SK-N-SH (cell line): Measurements from ENCODE around the gene CAMK2D. TPM values are rescaled to one million over a fixed set of nuclear protein-coding genes. Genes with fewer than 3 reads are reported as not detected.

ENCODE experiments used
- CTCF ChIA-PET: fragments of 300-600, 350-600 bp; formaldehyde crosslinking; extraction: SDS; loops from one replicate; lab custom pipeline; 2021; lab: Yijun Ruan, JAX
- POLR2A ChIA-PET: fragments of 350-600 bp; sonication (Branson Sonifier 250); formaldehyde crosslinking; extraction: SDS; loops from one replicate; lab custom pipeline; 2020; ENCODE audit warnings: antibody characterized with exemption, inconsistent platforms; lab: Yijun Ruan, JAX
- DNase-seq: peaks from one replicate; pipeline ENCODE4 v3.0.0; 2012
- H2AFZ ChIP-seq: fragments of 200-600 bp; sonication (generic); 2 replicates; pipeline ENCODE4 v1.8.1; 2016; ENCODE audit warnings: antibody characterized with exemption, mild to moderate bottlenecking, low read depth
- H3F3A ChIP-seq: fragments of 200-600 bp; sonication (generic); replicated peaks from 2 replicates; pipeline ENCODE3; 2016; ENCODE audit warnings: antibody characterized with exemption, mild to moderate bottlenecking; ENCODE audit not compliant: insufficient read depth
- H3K27ac ChIP-seq, 2 experiments: fragments of 200-500 bp in 1 of 2; fragments of 200-600 bp in 1 of 2; sonication (Bioruptor generic) in 1 of 2; sonication (generic), shearing (Covaris generic) in 1 of 2; 2 replicates each; pipeline versions ENCODE4 v1.5.1 to v1.6.1; 2014 to 2016; ENCODE audit warnings: low read depth in 2 of 2, inconsistent platforms in 1 of 2, low read length in 1 of 2, mild to moderate bottlenecking in 1 of 2, mixed read lengths in 1 of 2
- H3K27me3 ChIP-seq: fragments of 200-600 bp; sonication (generic), shearing (Covaris generic); 2 replicates; pipeline ENCODE4 v1.6.1; 2016; ENCODE audit warnings: mixed run types; ENCODE audit not compliant: insufficient read depth
- H3K36me3 ChIP-seq, 2 experiments: fragments of 200-500 bp in 1 of 2; fragments of 200-600 bp in 1 of 2; sonication (Bioruptor generic) in 1 of 2; sonication (generic) in 1 of 2; replicated peaks in 1 of 2; 2 replicates each; pipeline versions ENCODE3 to v1.5.1; 2014 to 2016; ENCODE audit warnings: low read length in 1 of 2, mild to moderate bottlenecking in 1 of 2; ENCODE audit not compliant: insufficient read depth in 2 of 2, control insufficient read depth in 1 of 2
- H3K4me1 ChIP-seq, 2 experiments: fragments of 200-500 bp in 1 of 2; fragments of 200-600 bp in 1 of 2; sonication (Bioruptor generic) in 1 of 2; sonication (generic), shearing (Covaris generic) in 1 of 2; 2 replicates each; pipeline versions ENCODE4 v1.5.1 to v1.6.1; 2014 to 2016; ENCODE audit warnings: low read depth in 1 of 2, low read length in 1 of 2, mixed run types in 1 of 2; ENCODE audit not compliant: insufficient read depth in 2 of 2, control insufficient read depth in 1 of 2
- H3K4me2 ChIP-seq: fragments of 200-600 bp; sonication (generic), shearing (Covaris generic); 2 replicates; pipeline ENCODE4 v1.6.1; 2017; ENCODE audit warnings: mixed run types
- H3K4me3 ChIP-seq, 2 experiments: fragments of 200-500 bp in 1 of 2; fragments of 200-600 bp in 1 of 2; sonication (Bioruptor generic) in 1 of 2; sonication (generic), shearing (Covaris generic) in 1 of 2; 2 replicates each; pipeline versions ENCODE4 v1.5.1 to v1.8.1; 2014 to 2016; ENCODE audit warnings: low read depth in 2 of 2, inconsistent platforms in 1 of 2, low read length in 1 of 2, mild to moderate bottlenecking in 1 of 2, mixed read lengths in 1 of 2, moderate library complexity in 1 of 2
- H3K79me2 ChIP-seq: fragments of 200-600 bp; sonication (generic); 2 replicates; pipeline ENCODE4 v1.8.1; 2017; ENCODE audit warnings: mild to moderate bottlenecking; ENCODE audit not compliant: insufficient read depth
- H3K9ac ChIP-seq: fragments of 200-600 bp; sonication (generic); 2 replicates; pipeline ENCODE4 v1.6.1; 2017; ENCODE audit warnings: mixed run types
- H3K9me2 ChIP-seq: fragments of 200-600 bp; sonication (generic); 2 replicates; pipeline ENCODE4 v1.6.1; 2017; ENCODE audit warnings: mixed run types
- H3K9me3 ChIP-seq: fragments of 200-600 bp; sonication (generic); 2 replicates; pipeline ENCODE4 v1.6.1; 2017; ENCODE audit warnings: mixed run types, mild to moderate bottlenecking, moderate library complexity
- H4K20me1 ChIP-seq: fragments of 200-600 bp; sonication (generic); 2 replicates; pipeline ENCODE4 v1.6.1; 2017; ENCODE audit warnings: mild to moderate bottlenecking, mixed run types; ENCODE audit not compliant: insufficient read depth
- NFIC ChIP-seq: IDR thresholded peaks from 2 replicates; pipeline ENCODE4 v1.4.0; 2012; ENCODE audit warnings: borderline replicate concordance
- POLR2AphosphoS5 ChIP-seq: IDR thresholded peaks from 2 replicates; pipeline ENCODE4 v1.6.1; 2012; ENCODE audit warnings: low read depth, low read length
- SMC3 ChIP-seq: IDR thresholded peaks from 2 replicates; pipeline ENCODE4 v1.6.1; 2012; ENCODE audit warnings: low read depth, low read length, improper control_type of control experiment
- WGBS: methylation state at CpG from one replicate; pipeline ENCODE4 v1.1.6; 2017; ENCODE audit warnings: low lambda C conversion rate; 5-methylcytosine and 5-hydroxymethylcytosine counted together
- polyA plus RNA-seq, 3 experiments: library from polyadenylated mRNA; depleted of rRNA; stranded (reverse); fragments of >200 nt; gene quantifications; 2 replicates each; pipeline ENCODE4 v1.2.3, GENCODE V29; 2012
- TF ChIP-seq, protein P1 (sequence below): IDR thresholded peaks from 2 replicates; pipeline ENCODE4; 2012
- TF ChIP-seq, protein P2 (sequence below): fragments of 150-350 bp; IDR thresholded peaks from 2 replicates; pipeline ENCODE4 v1.6.1; 2016; ENCODE audit warnings: mild to moderate bottlenecking, low read depth, low read length
- TF ChIP-seq, protein P3 (sequence below): IDR thresholded peaks from 2 replicates; pipeline ENCODE4 v1.6.1; 2012; ENCODE audit warnings: mild to moderate bottlenecking, low read depth, low read length, moderate library complexity
- TF ChIP-seq, protein P4 (sequence below): fragments of 150-350 bp; IDR thresholded peaks from 2 replicates; pipeline ENCODE4 v1.6.1; 2017; ENCODE audit warnings: antibody characterized with exemption, low read length, low read depth, borderline replicate concordance

Gene CAMK2D
- polyA plus RNA-seq, 1 of the 3 experiments (the other 2 are of a cell fraction): 17.0 TPM

DNA sequence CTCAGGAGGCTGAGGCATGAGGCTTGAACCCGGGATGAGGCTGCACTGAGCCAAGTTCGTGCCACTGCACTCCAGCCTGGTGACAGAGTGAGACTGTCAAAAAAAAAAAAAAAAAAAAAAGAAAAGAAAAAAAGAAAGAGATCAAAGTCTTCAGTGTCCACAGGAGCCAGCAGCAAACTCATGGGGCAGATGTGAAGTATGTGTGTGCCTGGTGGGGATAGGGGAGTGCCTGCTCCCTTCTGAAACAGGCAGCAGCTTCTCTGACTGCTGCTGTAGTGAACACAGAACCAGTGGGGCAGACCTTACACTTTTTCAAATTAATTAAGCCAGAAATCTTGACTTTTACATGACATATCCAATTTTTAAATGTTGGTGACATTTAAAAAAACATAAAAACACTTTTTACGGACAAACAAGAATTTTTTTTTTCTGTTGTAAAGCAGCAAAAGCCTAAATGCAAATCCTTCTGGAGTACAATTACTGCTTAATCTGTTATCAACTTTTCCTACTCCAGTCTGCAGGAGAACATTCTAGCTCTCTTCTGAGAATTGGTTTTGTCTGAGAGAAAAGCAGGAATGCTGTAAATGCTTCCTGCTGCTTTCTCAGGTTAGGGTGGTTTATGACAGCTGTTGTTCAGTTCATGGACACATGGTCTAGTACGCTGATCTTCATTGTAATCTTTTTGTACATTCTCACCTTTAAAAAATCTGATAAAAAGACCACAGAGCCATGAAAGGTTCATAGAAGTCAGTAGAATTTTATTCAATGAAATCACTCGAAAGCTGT lies 311.1 kb downstream of the CAMK2D start:
- no peaks in the 10 kb centered on the region for H3K27me3 ChIP-seq
- peaks cover 25% of the 10 kb centered on the region for H3F3A ChIP-seq
- H3K27ac ChIP-seq: no peak overlapping the region
- ChIA-PET CTCF (interaction anchor here (1.2 kb wide), 1 partner anchor 60 kb away, joined by 3 read pairs; no protein-coding TSS in a partner anchor), POLR2A (no interaction called here)
- no peak overlapping the region for H3K4me3 ChIP-seq
- H3K9me3 ChIP-seq: no peaks in the 10 kb centered on the region
- no peak for TF ChIP-seq SMC3
- TF ChIP-seq, protein P1, sequence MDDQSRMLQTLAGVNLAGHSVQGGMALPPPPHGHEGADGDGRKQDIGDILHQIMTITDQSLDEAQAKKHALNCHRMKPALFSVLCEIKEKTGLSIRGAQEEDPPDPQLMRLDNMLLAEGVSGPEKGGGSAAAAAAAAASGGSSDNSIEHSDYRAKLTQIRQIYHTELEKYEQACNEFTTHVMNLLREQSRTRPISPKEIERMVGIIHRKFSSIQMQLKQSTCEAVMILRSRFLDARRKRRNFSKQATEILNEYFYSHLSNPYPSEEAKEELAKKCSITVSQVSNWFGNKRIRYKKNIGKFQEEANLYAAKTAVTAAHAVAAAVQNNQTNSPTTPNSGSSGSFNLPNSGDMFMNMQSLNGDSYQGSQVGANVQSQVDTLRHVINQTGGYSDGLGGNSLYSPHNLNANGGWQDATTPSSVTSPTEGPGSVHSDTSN: no peak
- TF ChIP-seq, protein P2, sequence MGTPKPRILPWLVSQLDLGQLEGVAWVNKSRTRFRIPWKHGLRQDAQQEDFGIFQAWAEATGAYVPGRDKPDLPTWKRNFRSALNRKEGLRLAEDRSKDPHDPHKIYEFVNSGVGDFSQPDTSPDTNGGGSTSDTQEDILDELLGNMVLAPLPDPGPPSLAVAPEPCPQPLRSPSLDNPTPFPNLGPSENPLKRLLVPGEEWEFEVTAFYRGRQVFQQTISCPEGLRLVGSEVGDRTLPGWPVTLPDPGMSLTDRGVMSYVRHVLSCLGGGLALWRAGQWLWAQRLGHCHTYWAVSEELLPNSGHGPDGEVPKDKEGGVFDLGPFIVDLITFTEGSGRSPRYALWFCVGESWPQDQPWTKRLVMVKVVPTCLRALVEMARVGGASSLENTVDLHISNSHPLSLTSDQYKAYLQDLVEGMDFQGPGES: no peak
- no peak for TF ChIP-seq NFIC
- TF ChIP-seq, protein P3, sequence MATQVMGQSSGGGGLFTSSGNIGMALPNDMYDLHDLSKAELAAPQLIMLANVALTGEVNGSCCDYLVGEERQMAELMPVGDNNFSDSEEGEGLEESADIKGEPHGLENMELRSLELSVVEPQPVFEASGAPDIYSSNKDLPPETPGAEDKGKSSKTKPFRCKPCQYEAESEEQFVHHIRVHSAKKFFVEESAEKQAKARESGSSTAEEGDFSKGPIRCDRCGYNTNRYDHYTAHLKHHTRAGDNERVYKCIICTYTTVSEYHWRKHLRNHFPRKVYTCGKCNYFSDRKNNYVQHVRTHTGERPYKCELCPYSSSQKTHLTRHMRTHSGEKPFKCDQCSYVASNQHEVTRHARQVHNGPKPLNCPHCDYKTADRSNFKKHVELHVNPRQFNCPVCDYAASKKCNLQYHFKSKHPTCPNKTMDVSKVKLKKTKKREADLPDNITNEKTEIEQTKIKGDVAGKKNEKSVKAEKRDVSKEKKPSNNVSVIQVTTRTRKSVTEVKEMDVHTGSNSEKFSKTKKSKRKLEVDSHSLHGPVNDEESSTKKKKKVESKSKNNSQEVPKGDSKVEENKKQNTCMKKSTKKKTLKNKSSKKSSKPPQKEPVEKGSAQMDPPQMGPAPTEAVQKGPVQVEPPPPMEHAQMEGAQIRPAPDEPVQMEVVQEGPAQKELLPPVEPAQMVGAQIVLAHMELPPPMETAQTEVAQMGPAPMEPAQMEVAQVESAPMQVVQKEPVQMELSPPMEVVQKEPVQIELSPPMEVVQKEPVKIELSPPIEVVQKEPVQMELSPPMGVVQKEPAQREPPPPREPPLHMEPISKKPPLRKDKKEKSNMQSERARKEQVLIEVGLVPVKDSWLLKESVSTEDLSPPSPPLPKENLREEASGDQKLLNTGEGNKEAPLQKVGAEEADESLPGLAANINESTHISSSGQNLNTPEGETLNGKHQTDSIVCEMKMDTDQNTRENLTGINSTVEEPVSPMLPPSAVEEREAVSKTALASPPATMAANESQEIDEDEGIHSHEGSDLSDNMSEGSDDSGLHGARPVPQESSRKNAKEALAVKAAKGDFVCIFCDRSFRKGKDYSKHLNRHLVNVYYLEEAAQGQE: no peak
- TF ChIP-seq POLR2AphosphoS5: no peak
- TF ChIP-seq, protein P4, sequence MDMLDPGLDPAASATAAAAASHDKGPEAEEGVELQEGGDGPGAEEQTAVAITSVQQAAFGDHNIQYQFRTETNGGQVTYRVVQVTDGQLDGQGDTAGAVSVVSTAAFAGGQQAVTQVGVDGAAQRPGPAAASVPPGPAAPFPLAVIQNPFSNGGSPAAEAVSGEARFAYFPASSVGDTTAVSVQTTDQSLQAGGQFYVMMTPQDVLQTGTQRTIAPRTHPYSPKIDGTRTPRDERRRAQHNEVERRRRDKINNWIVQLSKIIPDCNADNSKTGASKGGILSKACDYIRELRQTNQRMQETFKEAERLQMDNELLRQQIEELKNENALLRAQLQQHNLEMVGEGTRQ: no peak
- H2AFZ ChIP-seq: no peak overlapping the region
- H3K4me2 ChIP-seq: no peak overlapping the region
- no peak overlapping the region for H3K9ac ChIP-seq
- WGBS: 90% methylated on average over 5 of the region's 5 CpGs
- H3K9me2 ChIP-seq: no peaks in the 10 kb centered on the region
- H3K79me2 ChIP-seq: no peaks in the 10 kb centered on the region
- H4K20me1 ChIP-seq: no peaks in the 10 kb centered on the region
- H3K36me3 ChIP-seq: peaks cover 15 to 38% of the 10 kb centered on the region in 2 experiments
- peaks cover 0 to 26% of the 10 kb centered on the region in 2 experiments; a peak in 2 of 4 replicates for H3K4me1 ChIP-seq
- DNase-seq: no peak
